ENCODE results near the gene FAM234A. TPM values are rescaled to one million over a fixed set of nuclear protein-coding genes. Genes with fewer than 3 reads are reported as not detected.

The FAM234A gene
- total RNA-seq, 1 experiment from 2014 or later = 121 TPM

- in situ Hi-C loops (cut with HindIII; ENCODE audit: low pct_unique_long_range_greater_than_20kb, low sequenced_read_pairs) (no loop called here), intact Hi-C loops (cut with micrococcal nuclease; ENCODE audit: unreplicated experiment) (no loop called here)
- CTCF ChIA-PET = interaction anchor here (1.0 kb wide), 1 partner anchor 94 kb away, joined by 4 read pairs; no protein-coding TSS in a partner anchor
- H3K27ac ChIP-seq (ENCODE audit: low read length) = no peak overlapping the region
- DNase-seq (ENCODE audit: low read depth, low spot score) (no peak), ATAC-seq (no peak)
- no peaks in the 10 kb centered on the region for H3K9me3 ChIP-seq (ENCODE audit: control insufficient read depth, insufficient read depth, low read depth, low read length)
- no TSS peak for BruUV-seq (replicated peaks)
- H3K4me3 ChIP-seq (ENCODE audit: low read depth in 2 of 2, low read length in 2 of 2) = no peak overlapping the region
- no peaks in the 10 kb centered on the region; the same call in 1 of the 2 replicates for H3K4me1 ChIP-seq (ENCODE audit: control insufficient read depth, insufficient read depth, low read length)
- no peak for TF ChIP-seq TCF7L2 (IDR thresholded peaks at IDR 0.05; ENCODE audit: low read depth, low read length)
- TF ChIP-seq POLR2AphosphoS5 (IDR thresholded peaks at IDR 0.05; ENCODE audit: low read depth, low read length) = no peak
- no peak for TF ChIP-seq CTCF (IDR thresholded peaks at IDR 0.05)
- no peak for TF ChIP-seq REST (IDR thresholded peaks at IDR 0.05; ENCODE audit: insufficient read depth in 1 of 2, low read depth in 2 of 2, low read length in 1 of 2)
- no peak for TF ChIP-seq SIN3A (IDR thresholded peaks at IDR 0.05; ENCODE audit: borderline replicate concordance, insufficient read depth, low read depth, low read length)
- POLR2A ChIA-PET = no interaction called here
- no peaks in the 10 kb centered on the region for H3K36me3 ChIP-seq (ENCODE audit: control insufficient read depth, insufficient read depth, low read length)
- H3K27me3 ChIP-seq (ENCODE audit: control insufficient read depth, insufficient read depth, low read length) = no peaks in the 10 kb centered on the region
These were observed 33.8 kb downstream of the FAM234A start for GRCh38 chr16:268141-269053.

GRCh38 chr16:269061-269796, 34.6 kb downstream of the FAM234A start:
- Histone ChIP-seq H3K9me3 (ENCODE audit: control insufficient read depth, insufficient read depth, low read depth, low read length) (no peaks in the 10 kb centered on the region), H3K27ac (ENCODE audit: low read length) (no peak overlapping the region), H3K36me3 (ENCODE audit: control insufficient read depth, insufficient read depth, low read length) (no peaks in the 10 kb centered on the region), H3K27me3 (ENCODE audit: control insufficient read depth, insufficient read depth, low read length) (no peaks in the 10 kb centered on the region), H3K4me3 (ENCODE audit: low read depth in 2 of 2, low read length in 2 of 2) (no peak overlapping the region), H3K4me1 (ENCODE audit: control insufficient read depth, insufficient read depth, low read length) (peaks cover 4% of the 10 kb centered on the region)
- ChIA-PET CTCF (no interaction called here), POLR2A (no interaction called here)
- intact Hi-C loops (cut with micrococcal nuclease; ENCODE audit: unreplicated experiment) = no loop called here
- no peak for TF ChIP-seq REST (IDR thresholded peaks at IDR 0.05; ENCODE audit: insufficient read depth in 1 of 2, low read depth in 2 of 2, low read length in 1 of 2)
- no peak for TF ChIP-seq CTCF (IDR thresholded peaks at IDR 0.05)
- no peak for TF ChIP-seq SIN3A (IDR thresholded peaks at IDR 0.05; ENCODE audit: borderline replicate concordance, insufficient read depth, low read depth, low read length)
- no peak for TF ChIP-seq TCF7L2 (IDR thresholded peaks at IDR 0.05; ENCODE audit: low read depth, low read length)
- no peak for TF ChIP-seq POLR2AphosphoS5 (IDR thresholded peaks at IDR 0.05; ENCODE audit: low read depth, low read length)
- DNase-seq (ENCODE audit: low read depth, low spot score) (no peak), ATAC-seq (no peak)
- in situ Hi-C loops (cut with HindIII; ENCODE audit: low pct_unique_long_range_greater_than_20kb, low sequenced_read_pairs) = no loop called here
- BruUV-seq (replicated peaks) = no TSS peak
